KMS-11 (cell line): ENCODE results near the gene ARHGEF17.

ENCODE experiments used
- H2AFZ ChIP-seq: fragments of 200-600 bp; sonication (generic); 2 replicates; pipeline ENCODE4 v1.6.1; 2016; ENCODE audit warnings: antibody characterized with exemption, mixed run types, low read depth
- H3K27ac ChIP-seq: fragments of 200-600 bp; sonication (generic); 2 replicates; pipeline ENCODE4 v1.6.1; 2016; ENCODE audit warnings: mild to moderate bottlenecking, mixed run types
- H3K27me3 ChIP-seq: fragments of 200-600 bp; sonication (generic); 2 replicates; pipeline ENCODE4 v1.6.1; 2017; ENCODE audit warnings: mild to moderate bottlenecking, low read depth, mixed run types, moderate library complexity; ENCODE audit not compliant: insufficient read depth
- H3K36me3 ChIP-seq: fragments of 200-600 bp; sonication (generic); 2 replicates; pipeline ENCODE4 v1.6.1; 2017; ENCODE audit warnings: mild to moderate bottlenecking, mixed run types; ENCODE audit not compliant: insufficient read depth
- H3K4me1 ChIP-seq: fragments of 200-600 bp; sonication (generic); 2 replicates; pipeline ENCODE4 v1.6.1; 2016; ENCODE audit warnings: mild to moderate bottlenecking, low read depth, mixed run types; ENCODE audit not compliant: poor library complexity, severe bottlenecking
- H3K4me2 ChIP-seq: fragments of 200-600 bp; sonication (generic); 2 replicates; pipeline ENCODE4 v1.7.0; 2016; ENCODE audit warnings: mild to moderate bottlenecking, mixed run types
- H3K4me3 ChIP-seq: fragments of 200-600 bp; sonication (generic); IDR thresholded peaks from 2 replicates; pipeline ENCODE4 v1.6.1; 2017; ENCODE audit warnings: low read depth, low read length, mixed read lengths; ENCODE audit not compliant: insufficient read depth
- H3K79me2 ChIP-seq: fragments of 200-600 bp; sonication (generic); 2 replicates; pipeline ENCODE4 v1.6.1; 2016; ENCODE audit warnings: low read depth, mixed run types; ENCODE audit not compliant: insufficient read depth
- H3K9ac ChIP-seq: fragments of 200-600 bp; sonication (generic); 2 replicates; pipeline ENCODE4 v1.6.1; 2016; ENCODE audit warnings: mild to moderate bottlenecking, mixed run types
- H4K20me1 ChIP-seq: fragments of 200-600 bp; sonication (generic); 2 replicates; pipeline ENCODE4 v1.6.1; 2016; ENCODE audit warnings: mild to moderate bottlenecking, mixed run types; ENCODE audit not compliant: insufficient read depth
- TF ChIP-seq, protein P1 (sequence below): fragments of 200-600 bp; sonication (generic); conservative IDR thresholded peaks from 2 replicates; pipeline ENCODE4 v1.6.1; 2017; ENCODE audit warnings: low read depth, mild to moderate bottlenecking, antibody characterized with exemption, low read length, moderate library complexity, mixed read lengths

Gene ARHGEF17

DNA sequence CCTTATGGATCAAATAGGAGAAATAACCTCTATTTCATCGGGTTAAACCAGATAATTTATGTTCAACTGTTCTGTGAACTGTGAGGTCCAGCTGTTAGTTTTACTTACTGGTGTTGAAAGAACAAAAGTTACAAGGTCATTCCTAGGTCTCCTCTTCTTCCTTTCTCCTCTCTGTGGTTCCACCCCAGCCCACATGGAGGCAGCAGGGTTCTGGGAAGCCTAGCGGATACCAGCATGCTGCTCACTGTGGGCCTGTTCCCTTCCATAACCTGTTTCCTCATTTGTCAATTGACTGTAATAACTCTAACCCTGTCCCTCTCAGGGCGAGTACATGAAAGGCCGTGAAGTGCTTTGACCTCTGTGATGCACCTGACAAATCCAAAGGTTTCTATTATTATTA is 96.0 kb downstream of the ARHGEF17 start:
- no peak overlapping the region for H3K4me3 ChIP-seq
- no peaks in the 10 kb centered on the region for H3K36me3 ChIP-seq
- no peak overlapping the region for H3K4me2 ChIP-seq
- H3K27me3 ChIP-seq, result no peaks in the 10 kb centered on the region
- H3K9ac ChIP-seq, result no peak overlapping the region
- peaks cover 10% of the 10 kb centered on the region for H3K4me1 ChIP-seq
- H3K79me2 ChIP-seq, result no peaks in the 10 kb centered on the region
- no peaks in the 10 kb centered on the region for H4K20me1 ChIP-seq
- no peak overlapping the region for H2AFZ ChIP-seq
- no peak overlapping the region for H3K27ac ChIP-seq
- TF ChIP-seq, protein P1, sequence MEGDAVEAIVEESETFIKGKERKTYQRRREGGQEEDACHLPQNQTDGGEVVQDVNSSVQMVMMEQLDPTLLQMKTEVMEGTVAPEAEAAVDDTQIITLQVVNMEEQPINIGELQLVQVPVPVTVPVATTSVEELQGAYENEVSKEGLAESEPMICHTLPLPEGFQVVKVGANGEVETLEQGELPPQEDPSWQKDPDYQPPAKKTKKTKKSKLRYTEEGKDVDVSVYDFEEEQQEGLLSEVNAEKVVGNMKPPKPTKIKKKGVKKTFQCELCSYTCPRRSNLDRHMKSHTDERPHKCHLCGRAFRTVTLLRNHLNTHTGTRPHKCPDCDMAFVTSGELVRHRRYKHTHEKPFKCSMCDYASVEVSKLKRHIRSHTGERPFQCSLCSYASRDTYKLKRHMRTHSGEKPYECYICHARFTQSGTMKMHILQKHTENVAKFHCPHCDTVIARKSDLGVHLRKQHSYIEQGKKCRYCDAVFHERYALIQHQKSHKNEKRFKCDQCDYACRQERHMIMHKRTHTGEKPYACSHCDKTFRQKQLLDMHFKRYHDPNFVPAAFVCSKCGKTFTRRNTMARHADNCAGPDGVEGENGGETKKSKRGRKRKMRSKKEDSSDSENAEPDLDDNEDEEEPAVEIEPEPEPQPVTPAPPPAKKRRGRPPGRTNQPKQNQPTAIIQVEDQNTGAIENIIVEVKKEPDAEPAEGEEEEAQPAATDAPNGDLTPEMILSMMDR, result no peak; the same call in 1 of the 2 replicates

DNA sequence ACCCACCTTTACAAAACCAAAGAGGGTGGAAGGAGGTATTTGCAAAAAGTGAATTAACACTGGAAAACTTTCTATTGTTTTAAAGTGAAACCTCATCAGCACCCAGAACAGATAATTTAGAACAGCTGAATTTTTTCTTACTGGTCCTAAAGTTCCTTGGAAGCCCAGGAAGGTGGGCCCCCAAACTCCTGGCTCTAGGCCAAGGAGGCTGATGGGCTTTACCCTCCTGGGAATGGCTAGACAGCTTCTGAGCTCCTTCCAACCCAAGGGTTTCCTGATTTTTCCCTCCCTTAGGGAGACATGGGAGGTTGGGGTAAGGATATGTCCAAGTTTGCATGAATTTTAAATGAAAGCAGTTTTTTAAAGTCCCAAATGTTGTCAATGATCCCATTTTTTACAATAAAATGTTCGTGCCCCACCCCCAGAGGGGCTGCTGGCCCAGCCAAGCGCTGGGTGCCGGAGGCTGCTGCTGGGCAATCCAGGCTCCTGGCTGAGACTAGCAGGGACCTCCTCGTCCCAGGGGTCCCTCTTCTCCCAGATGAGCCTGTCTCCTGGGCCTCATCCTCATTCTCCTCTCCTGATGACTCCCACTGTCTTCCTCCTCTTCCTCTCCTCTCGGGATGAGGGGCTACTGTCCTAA is 96.5 kb downstream of the ARHGEF17 start:
- H3K27me3 ChIP-seq, result no peaks in the 10 kb centered on the region
- H3K4me3 ChIP-seq, result no peak overlapping the region
- TF ChIP-seq, protein P1, result no peak
- no peak overlapping the region for H3K4me2 ChIP-seq
- peaks cover 5% of the 10 kb centered on the region for H3K4me1 ChIP-seq
- no peaks in the 10 kb centered on the region for H3K79me2 ChIP-seq
- H3K27ac ChIP-seq, result no peak overlapping the region
- H4K20me1 ChIP-seq, result no peaks in the 10 kb centered on the region
- H3K36me3 ChIP-seq, result no peaks in the 10 kb centered on the region
- H3K9ac ChIP-seq, result no peak overlapping the region
- H2AFZ ChIP-seq, result no peak overlapping the region

DNA sequence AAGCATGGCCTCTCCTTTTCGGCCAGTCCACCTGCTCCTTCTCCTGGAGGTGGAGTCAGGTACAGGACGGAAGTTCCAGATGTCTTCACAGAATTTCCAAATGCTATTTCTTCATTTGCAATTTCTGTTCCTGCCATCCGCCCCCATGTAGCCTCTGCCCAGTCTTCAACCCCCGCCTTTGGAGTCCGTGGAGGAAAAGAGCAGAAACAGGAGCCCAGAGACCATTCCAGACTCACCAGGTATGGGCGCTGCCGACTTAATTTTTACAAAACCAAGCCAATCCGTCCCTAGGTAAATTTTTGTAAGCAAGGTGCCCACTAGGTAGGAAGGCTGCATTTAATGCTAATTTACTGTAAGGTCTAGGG is 97.1 kb downstream of the ARHGEF17 start:
- H3K27ac ChIP-seq, result no peak overlapping the region

DNA sequence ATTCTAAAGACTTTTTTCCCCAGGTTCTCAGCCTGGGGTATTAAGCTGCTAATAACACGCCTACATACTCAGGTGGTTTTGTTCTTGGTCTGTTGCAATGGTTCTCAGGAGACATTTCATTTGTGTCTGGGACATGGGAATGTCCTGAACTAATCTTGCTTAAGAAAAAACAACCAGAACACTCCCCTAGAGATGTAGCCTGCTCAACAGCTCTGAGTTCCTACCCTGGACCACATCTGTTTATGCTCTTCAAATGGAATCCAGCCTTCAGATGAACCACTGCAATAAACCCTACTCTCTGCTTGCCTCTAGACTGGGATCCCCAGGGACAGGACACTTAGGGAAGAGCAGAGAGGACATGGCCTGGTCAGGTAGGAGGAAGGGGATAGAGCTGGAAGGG is 98.1 kb downstream of the ARHGEF17 start:
- Histone ChIP-seq H3K4me3 (no peak overlapping the region), H2AFZ (no peak overlapping the region), H3K79me2 (no peaks in the 10 kb centered on the region), H3K27me3 (no peaks in the 10 kb centered on the region), H3K4me1 (no peaks in the 10 kb centered on the region), H4K20me1 (no peaks in the 10 kb centered on the region), H3K4me2 (no peak overlapping the region), H3K36me3 (no peaks in the 10 kb centered on the region), H3K9ac (no peak overlapping the region), H3K27ac (no peak overlapping the region)
- TF ChIP-seq, protein P1, result no peak

More for the DNA sequence above, 97.1 kb downstream of the ARHGEF17 start:
- Histone ChIP-seq H3K36me3 (no peaks in the 10 kb centered on the region), H3K4me3 (no peak overlapping the region), H3K9ac (no peak overlapping the region), H3K4me1 (no peaks in the 10 kb centered on the region), H3K79me2 (no peaks in the 10 kb centered on the region), H4K20me1 (no peaks in the 10 kb centered on the region), H3K4me2 (no peak overlapping the region), H2AFZ (no peak overlapping the region), H3K27me3 (no peaks in the 10 kb centered on the region)
- TF ChIP-seq, protein P1, result no peak
